Kidney (tissue), 14 donors: Measurements from ENCODE around the gene LSM12. TPM values are rescaled to one million over a fixed set of nuclear protein-coding genes. Genes with fewer than 3 reads are reported as not detected.

Source experiments
- DNase-seq, 5 donors: peaks; one replicate each; pipeline ENCODE4 v3.0.0-alpha.2; 2013 to 2020
- FAIRE-seq: peaks from 2 replicates; lab custom pipeline; 2012; peaks lifted over from hg19 to GRCh38; lab: Jason Lieb, UNC
- H3K27ac ChIP-seq, 2 donors: one replicate each; pipeline ENCODE4 v1.7.0; 2013; ENCODE audit warnings: low read depth in 2 of 2, low read length in 2 of 2, inconsistent platforms in 1 of 2
- H3K27me3 ChIP-seq: one replicate; pipeline ENCODE4 v1.7.1; 2013; ENCODE audit warnings: low read length, inconsistent platforms; ENCODE audit not compliant: control insufficient read depth, insufficient read depth
- H3K36me3 ChIP-seq, 3 donors: one replicate each; pipeline versions ENCODE4 v1.7.0 to v1.7.1; 2013; ENCODE audit warnings: low read length in 3 of 3, control low read depth in 1 of 3, inconsistent platforms in 1 of 3; ENCODE audit not compliant: insufficient read depth in 3 of 3, control insufficient read depth in 2 of 3
- H3K4me1 ChIP-seq, 3 donors: one replicate each; pipeline versions ENCODE4 v1.7.0 to v1.7.1; 2013; ENCODE audit warnings: low read length in 3 of 3, inconsistent platforms in 1 of 3, low read depth in 1 of 3; ENCODE audit not compliant: control insufficient read depth in 2 of 3, insufficient read depth in 2 of 3
- H3K4me3 ChIP-seq, 3 donors: one replicate each; pipeline versions ENCODE4 v1.7.0 to v1.8.1; 2013; ENCODE audit warnings: low read length in 3 of 3, control low read depth in 1 of 3, inconsistent platforms in 1 of 3
- H3K9ac ChIP-seq, 3 donors: one replicate each; pipeline versions ENCODE4 v1.7.0 to v1.7.1; 2013; ENCODE audit warnings: low read length in 3 of 3, control low read depth in 1 of 3, inconsistent platforms in 1 of 3
- H3K9me3 ChIP-seq, 3 donors: one replicate each; pipeline versions ENCODE4 v1.7.0 to v1.7.1; 2013; ENCODE audit warnings: low read length in 3 of 3, control low read depth in 1 of 3, inconsistent platforms in 1 of 3; ENCODE audit not compliant: control insufficient read depth in 2 of 3, insufficient read depth in 1 of 3
- intact Hi-C: fragments of 100-400 bp; cut with DNase I; formaldehyde crosslinking; loops from one replicate; pipeline ENCODE4 v1.11.1; 2022
- polyA plus RNA-seq: library from polyadenylated mRNA; stranded (reverse); fragments of 350-450 nt; fragmentation: Illumina TruSeq; extraction: RNeasy Lipid Tissue Mini Kit (QIAGEN cat#74804); gene quantifications from one replicate; pipeline ENCODE4 v1.2.3, GENCODE V29; 2014; ENCODE audit warnings: low read depth, low replicate concordance; ENCODE audit not compliant: insufficient read depth
- total RNA-seq: library from RNA; stranded (reverse); fragmentation: NEBNext Ultra II Directional; extraction: Animal tissue kit (Norgen Biotek cat#: 25700); gene quantifications from one replicate; pipeline ENCODE4 v1.2.1, GENCODE V29; 2021
- TF ChIP-seq, protein P1 (sequence below): IDR thresholded peaks from 3 replicates; pipeline ENCODE4 v1.5.1; 2012; ENCODE audit warnings: mild to moderate bottlenecking, moderate library complexity, borderline replicate concordance; ENCODE audit not compliant: insufficient read depth; ENCODE audit errors: extremely low read depth
- donor health status: control.
- donor health status: control.
- donor health status: control.
- donor health status: control.
- donor health status: control.
- donor health status: DM: yes; HTN: yes; CAD: no.
- donor health status: Normal renal cell carcinoma (clear cell type).

Gene LSM12
- total and polyA plus RNA-seq, 2 donors from 2014 or later, result 29.0 to 47.6 TPM

GRCh38 chr17:44071198-44071520 is 4.7 kb upstream of the LSM12 start:
- Histone ChIP-seq H3K36me3 (peaks cover 0 to 8% (median under 1%) of the 10 kb centered on the region in 3 donors), H3K9ac (peak overlapping the region; percentile 75 to 87 (median 86)), H3K27me3 (no peaks in the 10 kb centered on the region), H3K4me1 (peaks cover 2 to 13% (median 9%) of the 10 kb centered on the region in 3 donors), H3K27ac (peak overlapping the region; percentile 82 to 92), H3K9me3 (no peaks in the 10 kb centered on the region), H3K4me3 (peak overlapping the region; percentile 80 to 93 (median 81))
- FAIRE-seq (no peak), DNase-seq (no peak)
- TF ChIP-seq, protein P1, sequence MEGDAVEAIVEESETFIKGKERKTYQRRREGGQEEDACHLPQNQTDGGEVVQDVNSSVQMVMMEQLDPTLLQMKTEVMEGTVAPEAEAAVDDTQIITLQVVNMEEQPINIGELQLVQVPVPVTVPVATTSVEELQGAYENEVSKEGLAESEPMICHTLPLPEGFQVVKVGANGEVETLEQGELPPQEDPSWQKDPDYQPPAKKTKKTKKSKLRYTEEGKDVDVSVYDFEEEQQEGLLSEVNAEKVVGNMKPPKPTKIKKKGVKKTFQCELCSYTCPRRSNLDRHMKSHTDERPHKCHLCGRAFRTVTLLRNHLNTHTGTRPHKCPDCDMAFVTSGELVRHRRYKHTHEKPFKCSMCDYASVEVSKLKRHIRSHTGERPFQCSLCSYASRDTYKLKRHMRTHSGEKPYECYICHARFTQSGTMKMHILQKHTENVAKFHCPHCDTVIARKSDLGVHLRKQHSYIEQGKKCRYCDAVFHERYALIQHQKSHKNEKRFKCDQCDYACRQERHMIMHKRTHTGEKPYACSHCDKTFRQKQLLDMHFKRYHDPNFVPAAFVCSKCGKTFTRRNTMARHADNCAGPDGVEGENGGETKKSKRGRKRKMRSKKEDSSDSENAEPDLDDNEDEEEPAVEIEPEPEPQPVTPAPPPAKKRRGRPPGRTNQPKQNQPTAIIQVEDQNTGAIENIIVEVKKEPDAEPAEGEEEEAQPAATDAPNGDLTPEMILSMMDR, result no peak
- intact Hi-C loops, result no loop called here

GRCh38 chr17:44070455-44071197 is 4.2 kb upstream of the LSM12 start, which contains the start of gene G6PC3:
TSS of gene G6PC3 (plus strand) at chr17:44070735. CDS start at chr17:44070966, 231 bp downstream.
- H3K9me3 ChIP-seq, result no peaks in the 10 kb centered on the region
- DNase-seq (peak; percentile 98 to 99 (median 99)), FAIRE-seq (no peak)
- H3K27me3 ChIP-seq, result no peaks in the 10 kb centered on the region
- peak within 1 kb of the TSS; percentile 80 to 93 (median 81) for H3K4me3 ChIP-seq
- H3K4me1 ChIP-seq, result peaks cover 3 to 15% (median 9%) of the 10 kb centered on the region in 3 donors
- peaks cover 0 to 3% (median 0%) of the 10 kb centered on the region in 3 donors for H3K36me3 ChIP-seq
- H3K27ac ChIP-seq, result peak within 1 kb of the TSS; percentile 82 to 92
- TF ChIP-seq, protein P1, result no peak
- peak within 1 kb of the TSS; percentile 75 to 87 (median 86) for H3K9ac ChIP-seq
- intact Hi-C loops, result no loop called here

GRCh38 chr17:44069974-44070454 is 3.5 kb upstream of the LSM12 start:
- H3K9ac ChIP-seq, result peak overlapping the region in 2 of 3 donors; percentile 28 to 48
- intact Hi-C loops, result no loop called here
- peaks cover 6 to 18% (median 9%) of the 10 kb centered on the region in 3 donors for H3K4me1 ChIP-seq
- H3K9me3 ChIP-seq, result no peaks in the 10 kb centered on the region
- peak overlapping the region in 1 of 2 donors; percentile 77 for H3K27ac ChIP-seq
- TF ChIP-seq, protein P1, result no peak
- peak overlapping the region; percentile 35 to 71 (median 50) for H3K4me3 ChIP-seq
- DNase-seq, result peak in 2 of 5 donors; percentile 45 to 55
- FAIRE-seq, result no peak
- no peaks in the 10 kb centered on the region for H3K27me3 ChIP-seq
- no peaks in the 10 kb centered on the region for H3K36me3 ChIP-seq
